AG10803 (cell line): ENCODE measurements around the gene CYB5R2.

Experiments used
- DNase-seq: peaks from one replicate; pipeline ENCODE4 v3.0.0; 2010; ENCODE audit warnings: low read depth
- H3K4me3 ChIP-seq: 2 replicates; pipeline ENCODE4 v1.5.1; 2011; ENCODE audit warnings: mild to moderate bottlenecking, low read length, control low read depth
- TF ChIP-seq, protein P1 (sequence below): conservative IDR thresholded peaks from 2 replicates; pipeline ENCODE4 v1.5.1; 2011; ENCODE audit warnings: mild to moderate bottlenecking, low read length, control low read depth, inconsistent platforms

Gene CYB5R2

DNA sequence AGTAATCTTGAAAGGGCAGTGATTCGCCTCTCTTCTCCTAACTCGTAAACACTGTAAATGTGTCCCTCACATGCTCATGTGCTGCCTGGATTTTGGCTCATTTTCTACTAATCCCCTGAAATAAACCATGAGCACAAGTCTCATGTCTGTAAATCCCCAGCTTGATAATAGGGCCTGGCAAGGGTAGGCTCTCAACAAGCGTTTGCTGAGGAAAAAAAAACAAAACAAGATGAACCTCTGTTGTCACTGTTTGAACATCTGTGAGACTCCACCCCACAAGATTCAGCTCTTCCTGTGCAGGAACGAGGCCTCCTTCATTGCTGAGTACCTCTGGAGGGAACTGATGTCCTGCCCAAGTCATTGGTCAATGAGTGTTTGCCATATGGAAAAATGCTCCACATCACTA lies 4.5 kb upstream of the CYB5R2 start:
- H3K4me3 ChIP-seq: no peak overlapping the region
- peak; percentile 48 for DNase-seq
- TF ChIP-seq, protein P1, sequence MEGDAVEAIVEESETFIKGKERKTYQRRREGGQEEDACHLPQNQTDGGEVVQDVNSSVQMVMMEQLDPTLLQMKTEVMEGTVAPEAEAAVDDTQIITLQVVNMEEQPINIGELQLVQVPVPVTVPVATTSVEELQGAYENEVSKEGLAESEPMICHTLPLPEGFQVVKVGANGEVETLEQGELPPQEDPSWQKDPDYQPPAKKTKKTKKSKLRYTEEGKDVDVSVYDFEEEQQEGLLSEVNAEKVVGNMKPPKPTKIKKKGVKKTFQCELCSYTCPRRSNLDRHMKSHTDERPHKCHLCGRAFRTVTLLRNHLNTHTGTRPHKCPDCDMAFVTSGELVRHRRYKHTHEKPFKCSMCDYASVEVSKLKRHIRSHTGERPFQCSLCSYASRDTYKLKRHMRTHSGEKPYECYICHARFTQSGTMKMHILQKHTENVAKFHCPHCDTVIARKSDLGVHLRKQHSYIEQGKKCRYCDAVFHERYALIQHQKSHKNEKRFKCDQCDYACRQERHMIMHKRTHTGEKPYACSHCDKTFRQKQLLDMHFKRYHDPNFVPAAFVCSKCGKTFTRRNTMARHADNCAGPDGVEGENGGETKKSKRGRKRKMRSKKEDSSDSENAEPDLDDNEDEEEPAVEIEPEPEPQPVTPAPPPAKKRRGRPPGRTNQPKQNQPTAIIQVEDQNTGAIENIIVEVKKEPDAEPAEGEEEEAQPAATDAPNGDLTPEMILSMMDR: no peak

DNA sequence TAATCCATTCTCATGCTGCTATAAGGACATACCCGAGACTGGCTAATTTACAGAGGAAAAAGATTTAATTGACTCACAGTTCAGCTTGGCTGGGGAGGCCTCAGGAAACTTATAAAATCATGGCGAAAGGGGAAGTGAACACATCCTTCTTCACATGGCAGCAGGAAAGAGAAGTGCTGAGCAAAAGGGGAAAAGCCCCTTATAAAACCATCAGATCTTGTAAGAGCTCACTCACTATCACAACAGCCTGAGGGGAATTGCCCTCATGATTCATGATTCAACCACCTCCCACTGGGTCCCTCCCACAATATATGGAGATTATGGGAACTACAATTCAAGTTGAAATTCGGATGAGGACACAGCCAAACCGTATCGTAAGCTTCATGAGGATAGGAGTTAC lies 3.8 kb upstream of the CYB5R2 start:
- H3K4me3 ChIP-seq: no peak overlapping the region
- DNase-seq: no peak

DNA sequence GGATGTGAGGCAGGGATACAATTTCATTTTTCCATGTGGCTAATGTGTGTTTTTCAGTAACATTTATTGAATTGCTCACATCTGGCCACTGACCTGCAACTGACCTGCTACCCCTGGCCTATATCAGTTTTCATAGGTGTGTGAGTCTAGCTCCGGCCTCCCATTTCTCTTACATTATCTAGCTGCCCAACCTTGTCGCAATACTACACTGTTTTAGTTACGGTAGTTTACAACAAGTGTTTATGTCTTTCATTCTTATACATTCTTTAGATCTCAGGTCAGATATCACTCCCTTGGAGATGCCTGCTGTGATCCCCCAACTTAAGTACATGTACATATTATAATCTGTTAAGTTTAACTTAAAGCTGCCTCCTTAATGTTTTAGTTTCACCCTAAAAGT lies 2.3 kb upstream of the CYB5R2 start:
- DNase-seq: no peak
- TF ChIP-seq, protein P1: no peak
- H3K4me3 ChIP-seq: no peak overlapping the region

More for the DNA sequence above, 3.8 kb upstream of the CYB5R2 start:
- TF ChIP-seq, protein P1: no peak

DNA sequence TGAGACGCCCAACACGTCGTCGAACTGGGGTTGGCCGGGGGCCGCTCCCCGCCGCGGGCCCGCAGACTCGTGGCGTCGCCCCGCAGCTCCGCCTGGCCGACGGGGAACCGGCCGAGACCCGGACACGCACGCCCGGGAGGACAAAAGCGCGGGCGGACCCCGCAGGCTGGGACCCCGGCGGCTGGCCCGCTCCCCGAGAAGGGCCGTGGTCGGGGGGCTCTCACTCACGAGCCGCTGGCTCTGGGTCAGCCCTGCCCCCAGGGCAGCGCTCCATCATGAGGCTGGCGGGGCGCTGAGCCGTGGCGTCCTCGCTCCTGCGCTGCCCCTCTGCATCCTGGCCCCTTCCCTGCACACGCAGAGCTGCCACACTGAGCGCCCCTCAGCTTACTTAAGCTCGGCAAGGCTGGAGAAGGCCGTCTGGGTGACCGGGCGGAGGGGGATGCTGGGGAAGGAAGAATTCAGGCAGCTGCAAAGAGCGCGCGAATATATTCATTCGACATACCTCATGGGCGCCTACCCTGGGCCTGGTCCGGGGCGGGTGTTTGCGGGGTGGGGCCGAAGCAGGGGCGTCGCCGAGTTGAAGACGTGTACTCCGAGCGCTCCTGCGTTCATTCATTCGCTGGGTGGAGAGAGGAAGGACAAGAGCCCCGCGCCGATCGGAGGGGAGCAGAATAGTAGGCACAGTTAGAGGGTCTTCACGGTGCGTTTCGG lies 579 bp upstream of the CYB5R2 start:
- TF ChIP-seq, protein P1: no peak
- H3K4me3 ChIP-seq: peak overlapping the region; percentile 56
- peak; percentile 15 for DNase-seq

DNA sequence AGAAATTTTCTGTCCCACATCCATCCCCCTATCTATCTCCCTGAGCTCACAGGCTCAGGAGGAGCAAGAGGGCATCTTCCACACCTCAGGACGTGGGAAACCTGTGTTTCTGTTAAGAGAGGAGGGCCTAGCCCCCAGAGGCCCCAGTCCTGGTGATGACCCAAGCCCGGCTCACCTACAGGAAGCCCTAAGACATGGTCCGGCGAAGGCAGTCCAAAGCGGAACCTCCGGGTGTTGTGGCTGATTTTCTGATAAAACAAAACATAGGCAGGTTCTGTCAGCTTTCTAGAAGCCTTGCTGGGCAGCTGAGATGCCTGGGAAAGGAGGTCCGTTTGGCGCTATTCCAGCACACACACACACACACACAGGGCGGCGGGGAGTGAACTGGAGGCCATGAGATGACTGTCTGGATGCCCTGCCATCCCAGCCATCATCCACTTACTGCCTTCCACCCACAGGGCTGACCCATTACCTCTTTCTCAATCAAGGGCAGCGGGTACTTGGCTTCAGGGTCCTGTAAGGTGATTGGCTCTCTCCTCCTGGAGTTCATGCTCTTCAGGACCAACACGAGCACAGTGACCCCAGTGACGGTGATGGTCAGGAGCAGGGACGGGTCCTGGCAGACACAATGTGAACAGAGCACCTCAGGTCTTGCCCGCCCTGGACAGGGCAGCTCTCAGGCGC lies 882 bp downstream of the CYB5R2 start:
- H3K4me3 ChIP-seq: peak overlapping the region; percentile 56
- TF ChIP-seq, protein P1: no peak
- no peak for DNase-seq

DNA sequence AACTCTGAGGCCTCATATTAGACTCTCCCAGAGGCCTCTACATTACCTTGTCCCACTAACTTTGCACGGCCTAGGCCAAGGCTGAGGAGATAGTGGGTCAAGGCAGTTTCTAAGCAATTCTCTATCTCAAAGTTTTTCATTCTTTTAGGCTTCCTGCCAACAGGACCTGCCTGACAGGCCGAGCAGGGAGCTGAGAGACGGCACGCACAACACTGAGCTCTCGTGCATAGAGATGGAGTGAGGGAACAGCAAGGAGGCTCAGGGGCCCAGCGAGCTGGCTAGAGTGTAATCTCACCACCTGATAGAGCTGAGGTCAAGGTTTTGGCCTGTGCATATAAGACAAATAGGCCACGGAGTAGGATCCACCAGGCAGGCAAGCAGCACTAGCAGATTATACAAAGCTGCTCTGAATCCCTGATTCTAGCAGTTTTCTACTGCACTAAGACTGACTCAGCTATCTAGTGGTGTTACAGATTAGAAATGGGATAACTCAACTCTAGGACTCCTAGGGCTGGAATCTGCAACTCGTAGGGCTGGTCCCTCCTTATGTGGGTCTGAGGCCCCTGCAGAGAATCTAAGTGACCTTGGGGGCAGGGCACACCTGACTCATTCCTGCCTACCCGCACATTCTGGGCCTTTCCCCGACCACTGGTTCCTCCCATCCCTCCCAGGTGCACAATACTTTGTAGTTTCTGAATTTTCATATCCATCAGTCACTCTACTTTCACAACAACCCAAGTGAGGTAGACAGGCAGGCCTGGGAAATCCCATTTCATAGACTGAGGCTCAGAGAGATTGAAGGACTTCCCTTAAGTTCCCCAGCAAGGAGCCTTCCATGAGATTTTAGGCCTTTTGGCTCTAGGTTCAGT lies 1.7 kb downstream of the CYB5R2 start:
- H3K4me3 ChIP-seq: no peak overlapping the region
- TF ChIP-seq, protein P1: no peak
- DNase-seq: no peak
